ENCODE results near the gene MYO1D. TPM values are rescaled to one million over a fixed set of nuclear protein-coding genes. Genes with fewer than 3 reads are reported as not detected.
A peak's percentile ranks its signal among the peaks of the same experiment; 100 is the strongest.

Gene MYO1D
- total and polyA plus RNA-seq, 2 of the 13 experiments (the other 11 are each of a cell fraction or from before 2014, with no cell fraction given): 13.2 to 17.3 TPM

DNA sequence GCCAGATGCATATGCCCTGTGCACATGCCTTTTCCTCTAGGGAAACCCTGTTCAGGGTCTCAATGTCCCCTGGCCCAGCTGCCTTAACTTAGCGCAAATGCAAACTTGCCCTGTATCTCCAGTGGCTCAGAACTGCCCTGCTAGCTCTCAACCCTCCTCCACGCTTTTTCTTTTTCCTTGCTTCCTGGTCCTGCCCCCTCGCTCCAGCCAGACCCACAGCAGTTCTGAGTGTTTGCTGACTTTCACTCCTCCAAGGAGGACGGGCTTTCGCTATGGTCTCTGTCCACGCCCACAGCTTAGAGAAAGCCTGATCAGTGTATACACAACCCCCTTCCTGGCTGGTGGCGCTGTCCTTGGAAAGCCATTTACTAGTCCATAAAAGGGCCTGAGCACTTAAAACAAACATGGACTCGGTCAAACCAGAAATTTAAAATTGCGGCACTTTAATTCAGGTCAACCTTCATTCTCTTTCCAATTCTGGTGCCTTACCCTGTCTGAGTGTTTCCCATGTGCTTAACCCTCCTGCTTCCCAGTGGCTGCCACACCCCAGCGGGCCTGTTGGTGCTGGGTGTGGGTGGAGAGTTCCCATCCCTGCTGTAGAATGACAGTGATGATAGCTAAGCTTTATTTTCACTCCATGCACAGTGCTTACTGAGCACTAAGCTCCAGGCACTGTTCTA, 35.4 kb upstream of the MYO1D start (continued):
- TF ChIP-seq, protein P1, sequence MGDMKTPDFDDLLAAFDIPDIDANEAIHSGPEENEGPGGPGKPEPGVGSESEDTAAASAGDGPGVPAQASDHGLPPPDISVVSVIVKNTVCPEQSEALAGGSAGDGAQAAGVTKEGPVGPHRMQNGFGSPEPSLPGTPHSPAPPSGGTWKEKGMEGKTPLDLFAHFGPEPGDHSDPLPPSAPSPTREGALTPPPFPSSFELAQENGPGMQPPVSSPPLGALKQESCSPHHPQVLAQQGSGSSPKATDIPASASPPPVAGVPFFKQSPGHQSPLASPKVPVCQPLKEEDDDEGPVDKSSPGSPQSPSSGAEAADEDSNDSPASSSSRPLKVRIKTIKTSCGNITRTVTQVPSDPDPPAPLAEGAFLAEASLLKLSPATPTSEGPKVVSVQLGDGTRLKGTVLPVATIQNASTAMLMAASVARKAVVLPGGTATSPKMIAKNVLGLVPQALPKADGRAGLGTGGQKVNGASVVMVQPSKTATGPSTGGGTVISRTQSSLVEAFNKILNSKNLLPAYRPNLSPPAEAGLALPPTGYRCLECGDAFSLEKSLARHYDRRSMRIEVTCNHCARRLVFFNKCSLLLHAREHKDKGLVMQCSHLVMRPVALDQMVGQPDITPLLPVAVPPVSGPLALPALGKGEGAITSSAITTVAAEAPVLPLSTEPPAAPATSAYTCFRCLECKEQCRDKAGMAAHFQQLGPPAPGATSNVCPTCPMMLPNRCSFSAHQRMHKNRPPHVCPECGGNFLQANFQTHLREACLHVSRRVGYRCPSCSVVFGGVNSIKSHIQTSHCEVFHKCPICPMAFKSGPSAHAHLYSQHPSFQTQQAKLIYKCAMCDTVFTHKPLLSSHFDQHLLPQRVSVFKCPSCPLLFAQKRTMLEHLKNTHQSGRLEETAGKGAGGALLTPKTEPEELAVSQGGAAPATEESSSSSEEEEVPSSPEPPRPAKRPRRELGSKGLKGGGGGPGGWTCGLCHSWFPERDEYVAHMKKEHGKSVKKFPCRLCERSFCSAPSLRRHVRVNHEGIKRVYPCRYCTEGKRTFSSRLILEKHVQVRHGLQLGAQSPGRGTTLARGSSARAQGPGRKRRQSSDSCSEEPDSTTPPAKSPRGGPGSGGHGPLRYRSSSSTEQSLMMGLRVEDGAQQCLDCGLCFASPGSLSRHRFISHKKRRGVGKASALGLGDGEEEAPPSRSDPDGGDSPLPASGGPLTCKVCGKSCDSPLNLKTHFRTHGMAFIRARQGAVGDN (CRISPR knock-in tag; IDR thresholded peaks at IDR 0.05): peak; percentile 26; the same call in 1 of the 2 replicates
- no peak for TF ChIP-seq ZNF619 (CRISPR knock-in tag; IDR thresholded peaks at IDR 0.05)

DNA sequence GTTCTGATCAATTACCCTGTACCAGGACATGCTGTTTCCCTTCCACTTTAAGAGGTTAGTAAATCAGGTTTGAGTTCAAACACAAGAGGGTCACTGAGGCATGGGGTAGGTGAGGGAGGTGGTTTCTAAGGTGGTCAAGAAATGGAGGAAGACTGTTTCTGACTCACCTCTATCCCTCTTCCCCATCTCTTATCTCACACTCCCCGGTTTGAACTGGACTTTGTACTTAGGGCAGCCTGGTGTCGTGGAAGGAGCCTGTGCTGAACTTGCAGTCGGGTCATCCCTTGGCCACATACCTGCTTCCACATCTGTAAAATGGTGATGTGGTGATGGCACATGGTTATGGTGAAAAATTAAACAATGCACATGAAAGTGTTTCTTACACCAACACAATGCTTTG, 33.8 kb upstream of the MYO1D start:
- 9% methylated on average over 3 of the region's 3 CpGs for WGBS (ENCODE audit: low lambda C conversion rate)
- DNase-seq (ENCODE audit: low spot score): no peak
- Histone ChIP-seq H3K9me3 (ENCODE audit: low read length) (no peaks in the 10 kb centered on the region), H3K27ac (ENCODE audit: extremely low read length, insufficient read depth, low read length) (no peak overlapping the region), H2AFZ (ENCODE audit: low read length) (no peak overlapping the region), H3K79me2 (ENCODE audit: insufficient read depth, low read length) (no peaks in the 10 kb centered on the region), H3K4me3 (replicated peaks in 1 of 3; ENCODE audit: insufficient read depth in 1 of 3, low read depth in 2 of 3, low read length in 3 of 3) (no peak overlapping the region), H3K36me3 (replicated peaks in 1 of 2; ENCODE audit: control insufficient read depth in 1 of 2, insufficient read depth in 2 of 2, low read length in 2 of 2) (no peaks in the 10 kb centered on the region), H3K27me3 (ENCODE audit: control insufficient read depth in 1 of 2, insufficient read depth in 2 of 2, low read length in 2 of 2) (no peaks in the 10 kb centered on the region), H3K4me1 (ENCODE audit: insufficient read depth, low read length) (peaks cover 56% of the 10 kb centered on the region), H3K4me2 (ENCODE audit: low read depth, low read length) (peak overlapping the region; percentile 25; the same call in 1 of the 2 replicates), H3K9ac (ENCODE audit: insufficient read depth, low read depth, low read length) (no peak overlapping the region), H4K20me1 (ENCODE audit: insufficient read depth, low read length) (no peaks in the 10 kb centered on the region)
- intact Hi-C loops (cut with micrococcal nuclease; ENCODE audit: unreplicated experiment): loop anchor here (1.0 to 2.0 kb wide), 2 partner anchors 34 to 127 kb away; partner anchors contain the start of gene MYO1D
- ATAC-seq: no peak
- POLR2A ChIA-PET: no interaction called here
- FAIRE-seq: no peak
- in situ Hi-C loops (cut with HindIII; ENCODE audit: extremely low pct_ligation_motif_present, low pct_unique_long_range_greater_than_20kb): loop anchor here (5.0 kb wide), 1 partner anchor 128 kb away; no protein-coding TSS in a partner anchor
- BruUV-seq (replicated peaks): no TSS peak
- CTCF ChIA-PET (ENCODE audit: low intra/inter-chr PET ratio, low total read pairs): interaction anchor here (1.7 to 2.9 kb wide), 2 partner anchors 33 to 127 kb away, joined by 7 to 24 read pairs; partner anchors contain the start of gene MYO1D
- TF ChIP-seq ZNF644 (CRISPR knock-in tag; IDR thresholded peaks at IDR 0.05; ENCODE audit: low read depth) (no peak), MIXL1 (CRISPR knock-in tag; IDR thresholded peaks at IDR 0.05) (no peak), ZNF652 (CRISPR knock-in tag; IDR thresholded peaks at IDR 0.05; ENCODE audit: borderline replicate concordance, low read depth) (no peak)
- TF ChIP-seq, protein P2, sequence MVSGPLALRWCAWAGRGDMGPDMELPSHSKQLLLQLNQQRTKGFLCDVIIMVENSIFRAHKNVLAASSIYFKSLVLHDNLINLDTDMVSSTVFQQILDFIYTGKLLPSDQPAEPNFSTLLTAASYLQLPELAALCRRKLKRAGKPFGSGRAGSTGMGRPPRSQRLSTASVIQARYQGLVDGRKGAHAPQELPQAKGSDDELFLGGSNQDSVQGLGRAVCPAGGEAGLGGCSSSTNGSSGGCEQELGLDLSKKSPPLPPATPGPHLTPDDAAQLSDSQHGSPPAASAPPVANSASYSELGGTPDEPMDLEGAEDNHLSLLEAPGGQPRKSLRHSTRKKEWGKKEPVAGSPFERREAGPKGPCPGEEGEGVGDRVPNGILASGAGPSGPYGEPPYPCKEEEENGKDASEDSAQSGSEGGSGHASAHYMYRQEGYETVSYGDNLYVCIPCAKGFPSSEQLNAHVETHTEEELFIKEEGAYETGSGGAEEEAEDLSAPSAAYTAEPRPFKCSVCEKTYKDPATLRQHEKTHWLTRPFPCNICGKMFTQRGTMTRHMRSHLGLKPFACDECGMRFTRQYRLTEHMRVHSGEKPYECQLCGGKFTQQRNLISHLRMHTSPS (CRISPR knock-in tag; IDR thresholded peaks at IDR 0.05; ENCODE audit: low read depth): no peak
- TF ChIP-seq, protein P3, sequence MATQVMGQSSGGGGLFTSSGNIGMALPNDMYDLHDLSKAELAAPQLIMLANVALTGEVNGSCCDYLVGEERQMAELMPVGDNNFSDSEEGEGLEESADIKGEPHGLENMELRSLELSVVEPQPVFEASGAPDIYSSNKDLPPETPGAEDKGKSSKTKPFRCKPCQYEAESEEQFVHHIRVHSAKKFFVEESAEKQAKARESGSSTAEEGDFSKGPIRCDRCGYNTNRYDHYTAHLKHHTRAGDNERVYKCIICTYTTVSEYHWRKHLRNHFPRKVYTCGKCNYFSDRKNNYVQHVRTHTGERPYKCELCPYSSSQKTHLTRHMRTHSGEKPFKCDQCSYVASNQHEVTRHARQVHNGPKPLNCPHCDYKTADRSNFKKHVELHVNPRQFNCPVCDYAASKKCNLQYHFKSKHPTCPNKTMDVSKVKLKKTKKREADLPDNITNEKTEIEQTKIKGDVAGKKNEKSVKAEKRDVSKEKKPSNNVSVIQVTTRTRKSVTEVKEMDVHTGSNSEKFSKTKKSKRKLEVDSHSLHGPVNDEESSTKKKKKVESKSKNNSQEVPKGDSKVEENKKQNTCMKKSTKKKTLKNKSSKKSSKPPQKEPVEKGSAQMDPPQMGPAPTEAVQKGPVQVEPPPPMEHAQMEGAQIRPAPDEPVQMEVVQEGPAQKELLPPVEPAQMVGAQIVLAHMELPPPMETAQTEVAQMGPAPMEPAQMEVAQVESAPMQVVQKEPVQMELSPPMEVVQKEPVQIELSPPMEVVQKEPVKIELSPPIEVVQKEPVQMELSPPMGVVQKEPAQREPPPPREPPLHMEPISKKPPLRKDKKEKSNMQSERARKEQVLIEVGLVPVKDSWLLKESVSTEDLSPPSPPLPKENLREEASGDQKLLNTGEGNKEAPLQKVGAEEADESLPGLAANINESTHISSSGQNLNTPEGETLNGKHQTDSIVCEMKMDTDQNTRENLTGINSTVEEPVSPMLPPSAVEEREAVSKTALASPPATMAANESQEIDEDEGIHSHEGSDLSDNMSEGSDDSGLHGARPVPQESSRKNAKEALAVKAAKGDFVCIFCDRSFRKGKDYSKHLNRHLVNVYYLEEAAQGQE (IDR thresholded peaks at IDR 0.05; ENCODE audit: borderline replicate concordance in 1 of 2, low read depth in 1 of 2, low read length in 2 of 2): no peak
- TF ChIP-seq, protein P4, sequence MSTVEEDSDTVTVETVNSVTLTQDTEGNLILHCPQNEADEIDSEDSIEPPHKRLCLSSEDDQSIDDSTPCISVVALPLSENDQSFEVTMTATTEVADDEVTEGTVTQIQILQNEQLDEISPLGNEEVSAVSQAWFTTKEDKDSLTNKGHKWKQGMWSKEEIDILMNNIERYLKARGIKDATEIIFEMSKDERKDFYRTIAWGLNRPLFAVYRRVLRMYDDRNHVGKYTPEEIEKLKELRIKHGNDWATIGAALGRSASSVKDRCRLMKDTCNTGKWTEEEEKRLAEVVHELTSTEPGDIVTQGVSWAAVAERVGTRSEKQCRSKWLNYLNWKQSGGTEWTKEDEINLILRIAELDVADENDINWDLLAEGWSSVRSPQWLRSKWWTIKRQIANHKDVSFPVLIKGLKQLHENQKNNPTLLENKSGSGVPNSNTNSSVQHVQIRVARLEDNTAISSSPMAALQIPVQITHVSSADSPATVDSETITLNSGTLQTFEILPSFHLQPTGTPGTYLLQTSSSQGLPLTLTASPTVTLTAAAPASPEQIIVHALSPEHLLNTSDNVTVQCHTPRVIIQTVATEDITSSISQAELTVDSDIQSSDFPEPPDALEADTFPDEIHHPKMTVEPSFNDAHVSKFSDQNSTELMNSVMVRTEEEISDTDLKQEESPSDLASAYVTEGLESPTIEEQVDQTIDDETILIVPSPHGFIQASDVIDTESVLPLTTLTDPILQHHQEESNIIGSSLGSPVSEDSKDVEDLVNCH (CRISPR knock-in tag; IDR thresholded peaks at IDR 0.05): no peak

Data from HepG2 (cell line).